GM12872 (cell line): ENCODE measurements around the gene APEH.

Experiments used
- CTCF ChIP-seq: IDR thresholded peaks from 3 replicates; pipeline ENCODE4 v1.5.1; 2011; ENCODE audit warnings: low read depth, mild to moderate bottlenecking, low read length, moderate library complexity; ENCODE audit not compliant: insufficient read depth

Gene APEH

GRCh38 chr3:49714728-49715550 lies 40.8 kb downstream of the APEH start:
- TF ChIP-seq CTCF: no peak

- TF ChIP-seq CTCF: no peak
Measured at GRCh38 chr3:49715611-49716121, 41.5 kb downstream of the APEH start.

GRCh38 chr3:49716169-49716568 lies 42.0 kb downstream of the APEH start:
- TF ChIP-seq CTCF: no peak

- no peak for TF ChIP-seq CTCF
Measured at GRCh38 chr3:49716691-49717210, 42.6 kb downstream of the APEH start.

- no peak for TF ChIP-seq CTCF
Measured at GRCh38 chr3:49717211-49717958, 43.2 kb downstream of the APEH start.

GRCh38 chr3:49717959-49718857 lies 44.1 kb downstream of the APEH start:
- no peak for TF ChIP-seq CTCF
